SW 1271 (cell line): Measurements from ENCODE around the gene LSS.

Experiments
- DNase-seq, 2 experiments: peaks; one replicate each; lab custom pipeline; 2025; lab: John Stamatoyannopoulos, UW

Gene LSS

DNA sequence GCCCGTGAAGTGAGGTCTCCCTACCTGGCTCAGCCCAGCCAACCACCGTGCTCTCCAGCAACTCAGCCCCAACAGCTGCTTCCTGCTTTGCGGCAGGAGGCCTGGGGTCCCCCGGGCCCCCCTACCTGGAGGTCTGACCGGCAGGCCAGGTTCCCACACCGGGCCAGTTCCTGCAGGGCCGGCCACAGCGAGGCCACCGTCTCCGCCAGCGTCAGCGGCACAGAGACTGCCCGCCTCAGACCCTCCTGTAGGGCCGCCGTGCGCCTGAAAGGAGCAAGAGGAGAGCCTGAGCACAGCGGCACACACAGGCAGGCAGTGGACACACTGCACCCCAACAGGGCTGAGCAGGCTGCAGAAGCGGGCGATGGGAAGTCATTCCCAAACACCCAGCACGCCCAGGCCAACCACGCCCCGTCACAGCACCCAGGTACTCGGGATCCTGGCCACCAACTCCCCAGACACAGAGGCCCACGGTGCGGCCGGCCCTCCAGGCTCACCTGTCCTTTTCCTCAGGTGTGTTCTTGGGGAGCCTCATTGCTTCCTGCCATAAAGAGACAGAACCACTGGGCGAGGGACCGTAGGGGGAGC, 90.1 kb downstream of the LSS start:
- no peak for DNase-seq
